SK-N-SH (cell line): ENCODE results near the gene RICTOR. TPM values are rescaled to one million over a fixed set of nuclear protein-coding genes. Genes with fewer than 3 reads are reported as not detected.

Source experiments
- CTCF ChIA-PET: fragments of 300-600, 350-600 bp; formaldehyde crosslinking; extraction: SDS; loops from one replicate; lab custom pipeline; 2021; lab: Yijun Ruan, JAX
- POLR2A ChIA-PET: fragments of 350-600 bp; sonication (Branson Sonifier 250); formaldehyde crosslinking; extraction: SDS; loops from one replicate; lab custom pipeline; 2020; ENCODE audit warnings: antibody characterized with exemption, inconsistent platforms; lab: Yijun Ruan, JAX
- DNase-seq: peaks from one replicate; pipeline ENCODE4 v3.0.0; 2012
- H2AFZ ChIP-seq: fragments of 200-600 bp; sonication (generic); 2 replicates; pipeline ENCODE4 v1.8.1; 2016; ENCODE audit warnings: antibody characterized with exemption, mild to moderate bottlenecking, low read depth
- H3F3A ChIP-seq: fragments of 200-600 bp; sonication (generic); replicated peaks from 2 replicates; pipeline ENCODE3; 2016; ENCODE audit warnings: antibody characterized with exemption, mild to moderate bottlenecking; ENCODE audit not compliant: insufficient read depth
- H3K27ac ChIP-seq, 2 experiments: fragments of 200-500 bp in 1 of 2; fragments of 200-600 bp in 1 of 2; sonication (Bioruptor generic) in 1 of 2; sonication (generic), shearing (Covaris generic) in 1 of 2; 2 replicates each; pipeline versions ENCODE4 v1.5.1 to v1.6.1; 2014 to 2016; ENCODE audit warnings: low read depth in 2 of 2, inconsistent platforms in 1 of 2, low read length in 1 of 2, mild to moderate bottlenecking in 1 of 2, mixed read lengths in 1 of 2
- H3K27me3 ChIP-seq: fragments of 200-600 bp; sonication (generic), shearing (Covaris generic); 2 replicates; pipeline ENCODE4 v1.6.1; 2016; ENCODE audit warnings: mixed run types; ENCODE audit not compliant: insufficient read depth
- H3K36me3 ChIP-seq, 2 experiments: fragments of 200-500 bp in 1 of 2; fragments of 200-600 bp in 1 of 2; sonication (Bioruptor generic) in 1 of 2; sonication (generic) in 1 of 2; replicated peaks in 1 of 2; 2 replicates each; pipeline versions ENCODE3 to v1.5.1; 2014 to 2016; ENCODE audit warnings: low read length in 1 of 2, mild to moderate bottlenecking in 1 of 2; ENCODE audit not compliant: insufficient read depth in 2 of 2, control insufficient read depth in 1 of 2
- H3K4me1 ChIP-seq, 2 experiments: fragments of 200-500 bp in 1 of 2; fragments of 200-600 bp in 1 of 2; sonication (Bioruptor generic) in 1 of 2; sonication (generic), shearing (Covaris generic) in 1 of 2; 2 replicates each; pipeline versions ENCODE4 v1.5.1 to v1.6.1; 2014 to 2016; ENCODE audit warnings: low read depth in 1 of 2, low read length in 1 of 2, mixed run types in 1 of 2; ENCODE audit not compliant: insufficient read depth in 2 of 2, control insufficient read depth in 1 of 2
- H3K4me2 ChIP-seq: fragments of 200-600 bp; sonication (generic), shearing (Covaris generic); 2 replicates; pipeline ENCODE4 v1.6.1; 2017; ENCODE audit warnings: mixed run types
- H3K4me3 ChIP-seq, 2 experiments: fragments of 200-500 bp in 1 of 2; fragments of 200-600 bp in 1 of 2; sonication (Bioruptor generic) in 1 of 2; sonication (generic), shearing (Covaris generic) in 1 of 2; 2 replicates each; pipeline versions ENCODE4 v1.5.1 to v1.8.1; 2014 to 2016; ENCODE audit warnings: low read depth in 2 of 2, inconsistent platforms in 1 of 2, low read length in 1 of 2, mild to moderate bottlenecking in 1 of 2, mixed read lengths in 1 of 2, moderate library complexity in 1 of 2
- H3K79me2 ChIP-seq: fragments of 200-600 bp; sonication (generic); 2 replicates; pipeline ENCODE4 v1.8.1; 2017; ENCODE audit warnings: mild to moderate bottlenecking; ENCODE audit not compliant: insufficient read depth
- H3K9ac ChIP-seq: fragments of 200-600 bp; sonication (generic); 2 replicates; pipeline ENCODE4 v1.6.1; 2017; ENCODE audit warnings: mixed run types
- H3K9me2 ChIP-seq: fragments of 200-600 bp; sonication (generic); 2 replicates; pipeline ENCODE4 v1.6.1; 2017; ENCODE audit warnings: mixed run types
- H3K9me3 ChIP-seq: fragments of 200-600 bp; sonication (generic); 2 replicates; pipeline ENCODE4 v1.6.1; 2017; ENCODE audit warnings: mixed run types, mild to moderate bottlenecking, moderate library complexity
- H4K20me1 ChIP-seq: fragments of 200-600 bp; sonication (generic); 2 replicates; pipeline ENCODE4 v1.6.1; 2017; ENCODE audit warnings: mild to moderate bottlenecking, mixed run types; ENCODE audit not compliant: insufficient read depth
- ELF1 ChIP-seq: IDR thresholded peaks from 2 replicates; pipeline ENCODE4 v1.4.0; 2012
- FOSL2 ChIP-seq: IDR thresholded peaks from 2 replicates; pipeline ENCODE4 v1.4.0; 2012; ENCODE audit warnings: low read depth, mild to moderate bottlenecking, moderate library complexity, borderline replicate concordance
- GABPA ChIP-seq: IDR thresholded peaks from 2 replicates; pipeline ENCODE4 v1.4.0; 2012; ENCODE audit warnings: low read depth, mild to moderate bottlenecking
- GATA2 ChIP-seq: sonication (generic); formaldehyde crosslinking; IDR thresholded peaks from 2 replicates; pipeline ENCODE4 v1.5.0; 2020; ENCODE audit warnings: mild to moderate bottlenecking, missing genetic modification reagents
- JUND ChIP-seq: IDR thresholded peaks from 2 replicates; pipeline ENCODE4 v1.4.0; 2012
- MEF2A ChIP-seq: IDR thresholded peaks from 2 replicates; pipeline ENCODE4 v1.4.0; 2012; ENCODE audit warnings: low read depth, borderline replicate concordance
- MXI1 ChIP-seq: IDR thresholded peaks from 2 replicates; pipeline ENCODE4 v1.6.1; 2012; ENCODE audit warnings: mild to moderate bottlenecking, low read depth, low read length, improper control_type of control experiment
- PBX3 ChIP-seq: IDR thresholded peaks from 2 replicates; pipeline ENCODE4; 2012
- RAD21 ChIP-seq: IDR thresholded peaks from 2 replicates; pipeline ENCODE4 v1.6.1; 2012; ENCODE audit warnings: mild to moderate bottlenecking, low read length
- REST ChIP-seq: IDR thresholded peaks from 2 replicates; pipeline ENCODE4 v1.6.1; 2012; ENCODE audit warnings: mild to moderate bottlenecking, low read depth, low read length, moderate library complexity
- SIN3A ChIP-seq: IDR thresholded peaks from 2 replicates; pipeline ENCODE4 v1.6.1; 2012; ENCODE audit warnings: low read depth, mild to moderate bottlenecking, low read length, moderate library complexity, borderline replicate concordance
- SMC3 ChIP-seq: IDR thresholded peaks from 2 replicates; pipeline ENCODE4 v1.6.1; 2012; ENCODE audit warnings: low read depth, low read length, improper control_type of control experiment
- TCF12 ChIP-seq: IDR thresholded peaks from 2 replicates; pipeline ENCODE4 v1.4.0; 2012
- TEAD4 ChIP-seq: IDR thresholded peaks from 2 replicates; pipeline ENCODE4 v1.4.0; 2012; ENCODE audit warnings: mild to moderate bottlenecking, borderline replicate concordance; ENCODE audit not compliant: insufficient read depth
- YY1 ChIP-seq: IDR thresholded peaks from 2 replicates; pipeline ENCODE4 v1.4.0; 2012; ENCODE audit warnings: low read depth, mild to moderate bottlenecking
- WGBS: methylation state at CpG from one replicate; pipeline ENCODE4 v1.1.6; 2017; ENCODE audit warnings: low lambda C conversion rate; 5-methylcytosine and 5-hydroxymethylcytosine counted together
- polyA plus RNA-seq, 3 experiments: library from polyadenylated mRNA; depleted of rRNA; stranded (reverse); fragments of >200 nt; gene quantifications; 2 replicates each; pipeline ENCODE4 v1.2.3, GENCODE V29; 2012
- TF ChIP-seq, protein P1 (sequence below): IDR thresholded peaks from 2 replicates; pipeline ENCODE4 v1.4.0; 2012; ENCODE audit warnings: low read depth
- TF ChIP-seq, protein P2 (sequence below): IDR thresholded peaks from 2 replicates; pipeline ENCODE4 v1.4.0; 2012; ENCODE audit warnings: low read depth, borderline replicate concordance

RICTOR gene
- polyA plus RNA-seq, 1 of the 3 experiments (the other 2 are of a cell fraction), result 1.6 TPM

- H3K9me3 ChIP-seq, result no peaks in the 10 kb centered on the region
- peaks cover 8% of the 10 kb centered on the region for H3F3A ChIP-seq
- no peak for DNase-seq
- H3K9ac ChIP-seq, result no peak overlapping the region
- H3K4me2 ChIP-seq, result no peak overlapping the region
- H3K79me2 ChIP-seq, result no peaks in the 10 kb centered on the region
- no peaks in the 10 kb centered on the region for H3K9me2 ChIP-seq
- H3K27me3 ChIP-seq, result no peaks in the 10 kb centered on the region
- no peak overlapping the region for H2AFZ ChIP-seq
- H3K36me3 ChIP-seq, result peaks cover 86 to 95% of the 10 kb centered on the region in 2 experiments
- CTCF ChIA-PET, result no interaction called here
- H4K20me1 ChIP-seq, result no peaks in the 10 kb centered on the region
- peaks cover 0 to 5% of the 10 kb centered on the region in 2 experiments; a peak in 1 of 4 replicates for H3K4me1 ChIP-seq
- no peak for TF ChIP-seq MEF2A
- no peak for TF ChIP-seq FOSL2
- no peak for TF ChIP-seq SIN3A
- TF ChIP-seq TCF12, result no peak
- no peak for TF ChIP-seq MXI1
- TF ChIP-seq YY1, result no peak
- TF ChIP-seq, protein P1, sequence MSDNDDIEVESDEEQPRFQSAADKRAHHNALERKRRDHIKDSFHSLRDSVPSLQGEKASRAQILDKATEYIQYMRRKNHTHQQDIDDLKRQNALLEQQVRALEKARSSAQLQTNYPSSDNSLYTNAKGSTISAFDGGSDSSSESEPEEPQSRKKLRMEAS, result no peak
- TF ChIP-seq TEAD4, result no peak
- TF ChIP-seq, protein P2, sequence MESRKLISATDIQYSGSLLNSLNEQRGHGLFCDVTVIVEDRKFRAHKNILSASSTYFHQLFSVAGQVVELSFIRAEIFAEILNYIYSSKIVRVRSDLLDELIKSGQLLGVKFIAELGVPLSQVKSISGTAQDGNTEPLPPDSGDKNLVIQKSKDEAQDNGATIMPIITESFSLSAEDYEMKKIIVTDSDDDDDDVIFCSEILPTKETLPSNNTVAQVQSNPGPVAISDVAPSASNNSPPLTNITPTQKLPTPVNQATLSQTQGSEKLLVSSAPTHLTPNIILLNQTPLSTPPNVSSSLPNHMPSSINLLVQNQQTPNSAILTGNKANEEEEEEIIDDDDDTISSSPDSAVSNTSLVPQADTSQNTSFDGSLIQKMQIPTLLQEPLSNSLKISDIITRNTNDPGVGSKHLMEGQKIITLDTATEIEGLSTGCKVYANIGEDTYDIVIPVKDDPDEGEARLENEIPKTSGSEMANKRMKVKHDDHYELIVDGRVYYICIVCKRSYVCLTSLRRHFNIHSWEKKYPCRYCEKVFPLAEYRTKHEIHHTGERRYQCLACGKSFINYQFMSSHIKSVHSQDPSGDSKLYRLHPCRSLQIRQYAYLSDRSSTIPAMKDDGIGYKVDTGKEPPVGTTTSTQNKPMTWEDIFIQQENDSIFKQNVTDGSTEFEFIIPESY, result no peak
- no peak for TF ChIP-seq RAD21
- TF ChIP-seq ELF1, result no peak
- TF ChIP-seq GATA2, result no peak
- no peak for TF ChIP-seq JUND
- no peak for TF ChIP-seq GABPA
- TF ChIP-seq REST, result no peak
- TF ChIP-seq SMC3, result no peak
- TF ChIP-seq PBX3, result no peak
- no peak overlapping the region for H3K27ac ChIP-seq
- WGBS, result 96% methylated on average over 4 of the region's 4 CpGs
- POLR2A ChIA-PET, result no interaction called here
- no peak overlapping the region for H3K4me3 ChIP-seq
Measured at GRCh38 chr5:38953426-38954012, 120.7 kb downstream of the RICTOR start.
